Activated naive CD4-positive, alpha-beta T cell treated with anti-CD3 and anti-CD28 coated beads, Interleukin-2, amount 50 U/mL, for 24 hours (primary cell): ENCODE results near the gene ITGA7.

ENCODE experiments used
- H3K27ac Mint-ChIP-seq: one replicate; pipeline ENCODE4 v1.8.0; 2021; ENCODE audit warnings: mild to moderate bottlenecking, mixed read lengths
- H3K27me3 Mint-ChIP-seq: one replicate; pipeline ENCODE4 v1.8.0; 2021; ENCODE audit warnings: mixed read lengths
- H3K36me3 Mint-ChIP-seq: one replicate; pipeline ENCODE4 v1.8.0; 2021; ENCODE audit warnings: mixed read lengths
- H3K4me1 Mint-ChIP-seq: one replicate; pipeline ENCODE4 v1.8.0; 2021; ENCODE audit warnings: mixed read lengths
- H3K4me3 Mint-ChIP-seq: one replicate; pipeline ENCODE4 v1.8.0; 2021; ENCODE audit warnings: mild to moderate bottlenecking, mixed read lengths
- H3K9me3 Mint-ChIP-seq: one replicate; pipeline ENCODE4 v1.8.0; 2021; ENCODE audit warnings: mixed read lengths

The ITGA7 gene

GRCh38 chr12:55685671-55686070 is 22.0 kb downstream of the ITGA7 start:
- Mint-ChIP-seq H3K4me1 (peaks cover 17% of the 10 kb centered on the region), H3K9me3 (no peaks in the 10 kb centered on the region), H3K27ac (no peak overlapping the region), H3K27me3 (peaks cover 9% of the 10 kb centered on the region), H3K36me3 (no peaks in the 10 kb centered on the region), H3K4me3 (no peak overlapping the region)

DNA sequence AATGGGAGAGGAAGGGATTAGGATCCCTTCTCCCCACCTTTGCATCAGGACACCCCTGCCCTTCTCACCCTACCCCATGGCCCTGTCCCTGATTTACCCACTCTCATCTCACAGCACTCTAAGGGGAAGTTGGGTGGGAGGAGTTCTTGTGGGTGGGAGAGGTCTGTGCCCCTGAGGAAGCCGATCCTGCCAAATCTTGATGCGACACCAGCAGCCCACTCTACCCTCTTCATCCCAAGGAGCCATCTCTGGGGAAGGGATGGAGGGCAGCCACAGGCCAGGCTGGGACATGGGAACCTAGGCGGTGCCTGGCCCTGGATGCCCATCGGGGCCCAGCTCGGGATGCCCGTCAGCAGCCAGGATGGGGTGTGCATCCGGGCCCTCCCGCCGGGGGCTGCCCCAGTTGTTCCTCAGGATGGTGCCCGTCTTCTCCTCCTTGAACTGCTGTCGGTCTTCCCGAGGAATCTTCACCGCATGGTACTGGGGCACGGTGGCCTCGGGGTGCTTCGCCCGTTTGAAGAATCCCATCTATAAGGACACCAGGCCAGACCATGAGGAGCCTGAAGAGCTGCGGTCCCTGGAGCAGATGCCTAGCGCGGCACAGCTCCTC is 22.8 kb downstream of the ITGA7 start:
- Mint-ChIP-seq H3K27me3 (peaks cover 10% of the 10 kb centered on the region), H3K9me3 (no peaks in the 10 kb centered on the region), H3K36me3 (no peaks in the 10 kb centered on the region), H3K27ac (no peak overlapping the region), H3K4me1 (peaks cover 18% of the 10 kb centered on the region), H3K4me3 (no peak overlapping the region)

GRCh38 chr12:55683676-55684075 is 24.0 kb downstream of the ITGA7 start:
- Mint-ChIP-seq H3K27me3 (peaks cover 12% of the 10 kb centered on the region), H3K4me1 (peaks cover 18% of the 10 kb centered on the region), H3K27ac (no peak overlapping the region), H3K9me3 (no peaks in the 10 kb centered on the region), H3K36me3 (no peaks in the 10 kb centered on the region), H3K4me3 (no peak overlapping the region)

GRCh38 chr12:55682087-55682796 is 25.5 kb downstream of the ITGA7 start:
- Mint-ChIP-seq H3K36me3 (no peaks in the 10 kb centered on the region), H3K27ac (no peak overlapping the region), H3K4me3 (no peak overlapping the region), H3K27me3 (peaks cover 12% of the 10 kb centered on the region), H3K4me1 (peaks cover 13% of the 10 kb centered on the region), H3K9me3 (no peaks in the 10 kb centered on the region)

- peak overlapping the region; percentile 34 for H3K4me3 Mint-ChIP-seq
- no peaks in the 10 kb centered on the region for H3K36me3 Mint-ChIP-seq
- no peaks in the 10 kb centered on the region for H3K9me3 Mint-ChIP-seq
- H3K27me3 Mint-ChIP-seq = peaks cover 12% of the 10 kb centered on the region
- H3K4me1 Mint-ChIP-seq = peaks cover 13% of the 10 kb centered on the region
- H3K27ac Mint-ChIP-seq = no peak overlapping the region
Measured at GRCh38 chr12:55681142-55682077, 26.3 kb downstream of the ITGA7 start.

DNA sequence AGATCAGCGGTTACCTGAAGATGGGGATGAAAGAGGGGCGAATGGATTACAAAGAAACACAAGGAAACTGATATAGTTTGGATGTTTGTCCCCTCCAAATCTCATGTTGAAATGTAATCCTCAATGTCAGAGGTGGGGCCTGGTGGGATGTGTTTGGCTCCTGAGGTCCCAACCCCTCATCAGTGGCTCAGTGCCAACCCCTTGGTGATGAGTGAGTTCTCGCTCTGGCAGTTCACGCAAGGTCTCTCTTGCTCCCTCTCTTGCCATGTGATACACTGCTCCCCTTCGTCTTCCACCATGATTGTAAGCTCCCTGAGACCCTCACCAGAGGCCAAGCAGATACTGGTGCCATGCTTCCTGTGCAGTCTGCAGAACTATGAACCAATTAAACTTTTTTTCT is 28.0 kb downstream of the ITGA7 start:
- Mint-ChIP-seq H3K27ac (no peak overlapping the region), H3K4me3 (no peak overlapping the region), H3K9me3 (no peaks in the 10 kb centered on the region), H3K27me3 (peaks cover 13% of the 10 kb centered on the region), H3K36me3 (no peaks in the 10 kb centered on the region), H3K4me1 (peaks cover 13% of the 10 kb centered on the region)

- no peaks in the 10 kb centered on the region for H3K36me3 Mint-ChIP-seq
- H3K27me3 Mint-ChIP-seq = peaks cover 17% of the 10 kb centered on the region
- no peaks in the 10 kb centered on the region for H3K9me3 Mint-ChIP-seq
- H3K4me1 Mint-ChIP-seq = peaks cover 11% of the 10 kb centered on the region
- H3K4me3 Mint-ChIP-seq = no peak overlapping the region
- H3K27ac Mint-ChIP-seq = no peak overlapping the region
Measured at GRCh38 chr12:55676707-55677106, 31.0 kb downstream of the ITGA7 start.

DNA sequence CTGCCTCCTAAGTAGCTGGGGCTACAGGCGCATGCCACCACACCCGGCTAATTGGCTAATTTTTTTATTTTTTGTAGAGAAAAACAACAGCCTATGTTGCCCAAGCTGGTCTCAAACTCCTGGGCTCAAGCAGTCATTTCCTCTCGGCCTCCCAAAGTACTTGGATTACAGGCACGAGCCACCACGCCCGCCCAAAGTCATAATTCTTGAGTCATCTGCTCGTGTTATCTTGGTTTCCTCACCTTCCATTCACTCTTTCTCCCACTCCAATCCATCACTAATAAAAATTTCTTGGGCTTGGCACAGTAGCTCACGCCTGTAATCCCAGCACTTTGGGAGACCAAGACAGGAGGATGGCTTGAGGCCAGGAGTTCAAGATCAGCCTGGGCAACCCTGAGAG is 32.0 kb downstream of the ITGA7 start:
- Mint-ChIP-seq H3K27ac (no peak overlapping the region), H3K27me3 (peaks cover 8% of the 10 kb centered on the region), H3K9me3 (no peaks in the 10 kb centered on the region), H3K4me3 (no peak overlapping the region), H3K36me3 (no peaks in the 10 kb centered on the region), H3K4me1 (peaks cover under 1% of the 10 kb centered on the region)

DNA sequence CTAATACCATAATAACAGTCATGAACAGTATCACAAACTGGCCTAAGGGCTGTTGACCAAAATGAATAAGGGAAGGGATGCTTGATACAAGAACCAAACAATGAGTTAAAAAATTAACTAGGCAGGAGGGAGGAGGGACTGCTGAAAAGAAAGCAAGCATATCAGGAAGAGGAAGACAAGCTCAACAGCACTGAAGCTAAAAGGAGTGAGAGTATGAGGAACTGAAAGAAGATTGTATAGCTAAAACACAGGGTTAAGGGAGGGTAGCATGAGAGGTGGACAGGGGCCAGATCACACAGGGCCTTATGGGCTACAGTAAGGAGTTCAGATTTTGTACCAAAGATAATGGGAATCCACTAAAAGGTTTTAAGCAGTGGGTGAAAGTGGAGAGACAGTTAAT is 34.1 kb downstream of the ITGA7 start:
- peak overlapping the region; percentile 44 for H3K27ac Mint-ChIP-seq
- peaks cover 5% of the 10 kb centered on the region for H3K27me3 Mint-ChIP-seq
- no peak overlapping the region for H3K4me3 Mint-ChIP-seq
- no peaks in the 10 kb centered on the region for H3K36me3 Mint-ChIP-seq
- no peaks in the 10 kb centered on the region for H3K4me1 Mint-ChIP-seq
- H3K9me3 Mint-ChIP-seq = no peaks in the 10 kb centered on the region

DNA sequence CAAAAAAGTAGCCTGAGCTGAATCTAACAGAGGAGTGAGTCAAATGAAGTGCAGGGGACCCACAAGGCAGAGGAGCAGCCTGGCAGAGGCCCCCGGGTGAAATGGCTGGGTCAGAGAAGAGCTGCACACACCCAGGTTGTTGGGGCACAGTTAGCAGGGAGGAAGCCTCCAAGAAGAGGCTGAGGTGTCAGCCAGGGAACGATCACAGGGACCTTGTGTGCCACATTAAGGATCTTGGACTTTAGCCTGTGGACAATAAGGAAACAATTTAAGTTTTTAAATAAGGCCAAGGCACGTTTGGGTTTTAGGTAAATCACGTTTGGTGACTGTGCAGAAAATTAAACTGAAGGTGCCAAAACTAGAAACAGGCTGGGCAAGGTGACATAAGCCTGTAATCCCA is 36.0 kb downstream of the ITGA7 start:
- no peaks in the 10 kb centered on the region for H3K4me1 Mint-ChIP-seq
- peaks cover 5% of the 10 kb centered on the region for H3K27me3 Mint-ChIP-seq
- no peak overlapping the region for H3K4me3 Mint-ChIP-seq
- H3K27ac Mint-ChIP-seq = no peak overlapping the region
- no peaks in the 10 kb centered on the region for H3K9me3 Mint-ChIP-seq
- no peaks in the 10 kb centered on the region for H3K36me3 Mint-ChIP-seq

DNA sequence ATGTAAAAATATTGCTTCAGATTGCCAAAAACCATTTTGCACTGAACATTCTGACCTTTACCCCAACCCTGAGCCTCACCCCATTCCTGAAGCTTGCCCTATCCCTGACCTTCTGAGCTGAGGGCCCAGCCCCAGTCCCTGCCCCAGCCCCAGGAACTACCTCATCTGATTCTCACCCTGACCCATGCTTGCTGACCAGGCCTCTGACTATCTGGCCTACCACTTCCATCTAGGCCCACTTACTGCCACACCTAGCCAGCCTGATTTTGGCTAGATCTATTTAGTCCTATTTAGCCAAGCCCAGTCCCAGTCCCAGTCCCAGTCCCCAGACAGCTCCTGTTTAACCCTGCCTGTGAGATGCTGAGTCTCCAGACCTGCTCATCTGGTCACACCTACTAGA is 37.4 kb downstream of the ITGA7 start:
- no peak overlapping the region for H3K4me3 Mint-ChIP-seq
- peaks cover 4% of the 10 kb centered on the region for H3K27me3 Mint-ChIP-seq
- H3K9me3 Mint-ChIP-seq = no peaks in the 10 kb centered on the region
- no peaks in the 10 kb centered on the region for H3K4me1 Mint-ChIP-seq
- H3K27ac Mint-ChIP-seq = no peak overlapping the region
- H3K36me3 Mint-ChIP-seq = no peaks in the 10 kb centered on the region

DNA sequence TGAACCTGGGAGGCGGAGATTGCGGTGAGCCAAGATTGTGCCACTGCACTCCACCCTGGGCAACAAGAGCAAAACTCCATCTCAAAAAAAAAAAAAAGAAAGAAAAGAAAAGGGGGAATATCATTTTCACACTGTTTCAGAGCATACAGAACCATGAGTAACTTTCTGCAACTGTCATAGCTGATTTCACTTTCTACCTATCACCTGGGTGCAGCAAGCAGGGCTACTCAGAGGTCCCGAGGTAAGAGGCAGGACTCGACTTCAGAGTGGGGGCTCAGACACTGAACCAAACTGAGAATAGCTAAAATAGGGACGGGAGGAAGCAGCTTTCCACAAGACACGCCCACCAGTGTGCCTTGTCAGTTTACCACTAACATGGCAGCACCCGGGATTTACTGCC is 41.2 kb downstream of the ITGA7 start:
- no peaks in the 10 kb centered on the region for H3K4me1 Mint-ChIP-seq
- no peak overlapping the region for H3K27ac Mint-ChIP-seq
- H3K36me3 Mint-ChIP-seq = no peaks in the 10 kb centered on the region
- no peaks in the 10 kb centered on the region for H3K9me3 Mint-ChIP-seq
- H3K4me3 Mint-ChIP-seq = no peak overlapping the region
- no peaks in the 10 kb centered on the region for H3K27me3 Mint-ChIP-seq

GRCh38 chr12:55664826-55665225 is 42.9 kb downstream of the ITGA7 start:
- H3K4me1 Mint-ChIP-seq = no peaks in the 10 kb centered on the region
- H3K27ac Mint-ChIP-seq = no peak overlapping the region
- no peaks in the 10 kb centered on the region for H3K36me3 Mint-ChIP-seq
- no peak overlapping the region for H3K4me3 Mint-ChIP-seq
- no peaks in the 10 kb centered on the region for H3K9me3 Mint-ChIP-seq
- H3K27me3 Mint-ChIP-seq = no peaks in the 10 kb centered on the region

GRCh38 chr12:55663391-55663790 is 44.3 kb downstream of the ITGA7 start:
- no peak overlapping the region for H3K27ac Mint-ChIP-seq
- no peaks in the 10 kb centered on the region for H3K9me3 Mint-ChIP-seq
- no peak overlapping the region for H3K4me3 Mint-ChIP-seq
- H3K4me1 Mint-ChIP-seq = no peaks in the 10 kb centered on the region
- no peaks in the 10 kb centered on the region for H3K36me3 Mint-ChIP-seq
- H3K27me3 Mint-ChIP-seq = no peaks in the 10 kb centered on the region

GRCh38 chr12:55659486-55660385 is 48.0 kb downstream of the ITGA7 start:
- Mint-ChIP-seq H3K4me1 (no peaks in the 10 kb centered on the region), H3K9me3 (no peaks in the 10 kb centered on the region), H3K27me3 (no peaks in the 10 kb centered on the region), H3K4me3 (no peak overlapping the region), H3K36me3 (no peaks in the 10 kb centered on the region), H3K27ac (no peak overlapping the region)
